ENCODE results near the gene FOXF1.
A peak's percentile ranks its signal among the peaks of the same experiment; 100 is the strongest.

The FOXF1 gene

DNA sequence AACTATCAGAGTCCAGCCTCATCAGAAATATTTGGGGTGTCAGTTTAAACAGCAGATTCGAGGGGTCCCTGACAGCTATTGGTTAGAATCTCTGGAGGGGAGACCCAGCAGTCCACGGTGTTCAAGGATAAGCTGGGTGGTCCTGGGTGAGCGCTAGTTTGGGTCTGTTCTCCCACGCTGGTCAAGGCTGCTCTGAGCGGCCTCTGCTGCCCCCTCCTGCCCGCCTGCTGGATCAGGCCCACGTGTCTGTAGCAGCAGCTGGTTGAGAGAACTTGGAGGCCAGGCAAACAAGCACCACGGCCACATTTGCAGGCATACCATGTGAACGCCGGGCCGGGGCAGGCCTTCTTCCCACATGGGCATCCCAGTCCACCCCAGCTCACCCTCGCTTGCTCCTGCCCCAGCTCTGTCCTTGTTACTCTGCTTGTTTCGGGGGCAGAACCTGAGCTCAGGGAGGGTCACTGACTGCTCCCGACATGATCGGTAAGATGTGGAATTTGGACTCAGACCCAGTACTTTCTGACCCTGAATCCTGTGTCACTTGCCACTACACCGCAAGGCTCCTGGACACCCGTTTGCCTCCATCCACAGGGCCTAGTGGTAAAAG lies 7.4 kb downstream of the FOXF1 start:
- DNase-seq (ENCODE audit: low read depth), result no peak

DNA sequence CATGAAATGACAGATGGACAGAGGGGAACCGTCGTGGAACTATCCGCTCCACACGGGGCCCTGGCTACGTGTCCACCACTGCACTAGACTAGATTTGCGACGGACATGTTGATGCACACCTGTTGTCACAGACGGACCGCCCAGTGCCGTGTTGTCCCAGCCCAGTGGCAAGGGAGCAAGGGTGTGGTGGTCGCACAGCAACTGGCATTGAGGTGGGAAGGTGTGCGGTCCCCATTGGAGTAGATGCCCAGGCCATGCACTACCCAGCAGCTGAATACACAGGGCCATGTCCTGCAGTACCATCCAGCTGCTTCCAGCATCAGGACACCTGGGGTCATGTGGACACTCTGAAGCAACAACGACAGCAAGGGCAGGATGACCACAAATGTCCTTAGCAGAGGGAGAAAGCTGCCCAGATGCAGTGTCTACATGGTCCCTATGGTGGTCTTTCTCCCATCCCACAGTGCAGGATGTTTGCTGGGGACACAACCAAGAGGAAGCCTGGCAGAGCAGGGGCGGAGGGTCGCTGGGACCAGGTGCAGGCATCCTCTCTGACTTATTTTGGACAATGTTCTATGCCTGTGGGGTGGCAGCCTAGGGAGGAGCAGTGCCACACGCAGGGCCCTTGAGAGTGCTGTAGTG lies 8.8 kb downstream of the FOXF1 start:
- no peak for DNase-seq (ENCODE audit: low read depth)

DNA sequence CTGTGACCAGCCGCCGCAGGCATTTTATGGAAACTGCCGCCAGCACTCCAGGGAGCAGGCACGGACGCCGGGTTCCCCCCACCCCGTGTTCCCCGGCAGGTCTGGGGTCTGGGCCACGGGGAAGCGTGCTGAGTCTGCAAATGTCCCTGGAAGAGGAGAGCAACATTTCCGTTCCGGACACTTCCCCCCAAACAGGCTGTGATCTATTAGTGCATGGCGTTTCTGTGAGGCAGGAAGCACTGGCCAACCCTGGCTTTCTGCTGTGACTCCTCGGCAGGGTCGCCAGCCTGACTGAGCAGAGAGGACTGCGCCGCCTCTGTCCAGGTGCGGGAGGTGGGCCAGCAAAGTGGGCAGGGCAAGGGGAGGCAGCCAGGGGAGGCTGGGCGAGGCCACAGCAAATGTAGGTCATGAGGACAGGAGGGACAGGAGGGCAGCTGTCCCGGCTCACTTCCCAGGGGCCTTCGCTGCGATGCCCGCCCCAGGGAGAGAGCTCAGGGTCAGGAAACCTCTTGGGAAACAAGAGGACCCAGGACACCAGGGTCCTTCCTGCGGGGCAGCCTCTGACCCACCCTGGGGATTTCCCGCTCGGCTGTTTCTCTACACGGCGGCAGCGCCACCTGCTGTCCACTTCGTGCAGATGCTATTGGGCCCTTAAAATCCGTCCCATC lies 9.5 kb downstream of the FOXF1 start:
- DNase-seq (ENCODE audit: low read depth), result peak; percentile 25

DNA sequence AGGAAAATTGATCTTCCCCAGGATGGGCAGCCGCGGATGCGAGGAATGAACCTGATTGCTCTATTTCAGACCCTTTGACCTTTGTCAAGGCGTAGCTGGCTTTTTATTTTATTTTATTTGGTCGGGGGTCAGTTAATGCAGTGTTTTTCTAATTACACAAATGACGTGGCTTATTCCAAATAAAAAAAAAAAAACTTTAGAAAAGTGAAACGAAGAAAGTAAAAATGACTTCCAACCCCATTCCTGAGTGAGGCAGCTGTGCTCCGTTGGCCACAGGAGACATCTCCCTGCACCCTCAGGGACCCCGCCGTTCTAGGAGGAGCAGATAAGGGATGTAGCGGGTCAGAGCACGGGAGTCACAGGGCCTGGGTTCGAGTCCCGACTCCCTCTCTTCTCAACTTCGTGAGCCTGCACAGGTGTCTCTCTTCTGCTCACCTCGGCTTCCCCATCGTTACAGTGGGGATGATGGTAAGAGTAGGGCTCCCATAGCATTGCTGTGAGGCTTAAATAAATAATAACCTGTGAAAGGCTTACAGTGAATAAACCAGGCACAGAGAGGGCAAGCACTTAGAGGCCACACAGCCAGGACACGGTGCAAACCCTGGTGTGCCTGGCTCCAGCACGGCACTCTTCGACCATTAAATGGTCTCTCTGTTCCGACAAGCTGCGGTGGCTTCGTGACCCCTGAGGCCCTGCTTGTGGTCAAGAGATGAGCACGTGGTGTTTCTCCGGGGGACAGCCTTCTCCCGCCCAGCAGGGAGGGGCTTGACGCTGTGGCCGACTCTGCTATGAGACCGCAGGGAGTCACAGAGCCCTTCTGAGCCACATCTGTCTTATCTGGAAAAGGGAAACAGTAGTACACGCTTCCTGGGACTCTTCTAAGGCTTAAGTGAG lies 10.2 kb downstream of the FOXF1 start:
- DNase-seq (ENCODE audit: low read depth), result no peak

DNA sequence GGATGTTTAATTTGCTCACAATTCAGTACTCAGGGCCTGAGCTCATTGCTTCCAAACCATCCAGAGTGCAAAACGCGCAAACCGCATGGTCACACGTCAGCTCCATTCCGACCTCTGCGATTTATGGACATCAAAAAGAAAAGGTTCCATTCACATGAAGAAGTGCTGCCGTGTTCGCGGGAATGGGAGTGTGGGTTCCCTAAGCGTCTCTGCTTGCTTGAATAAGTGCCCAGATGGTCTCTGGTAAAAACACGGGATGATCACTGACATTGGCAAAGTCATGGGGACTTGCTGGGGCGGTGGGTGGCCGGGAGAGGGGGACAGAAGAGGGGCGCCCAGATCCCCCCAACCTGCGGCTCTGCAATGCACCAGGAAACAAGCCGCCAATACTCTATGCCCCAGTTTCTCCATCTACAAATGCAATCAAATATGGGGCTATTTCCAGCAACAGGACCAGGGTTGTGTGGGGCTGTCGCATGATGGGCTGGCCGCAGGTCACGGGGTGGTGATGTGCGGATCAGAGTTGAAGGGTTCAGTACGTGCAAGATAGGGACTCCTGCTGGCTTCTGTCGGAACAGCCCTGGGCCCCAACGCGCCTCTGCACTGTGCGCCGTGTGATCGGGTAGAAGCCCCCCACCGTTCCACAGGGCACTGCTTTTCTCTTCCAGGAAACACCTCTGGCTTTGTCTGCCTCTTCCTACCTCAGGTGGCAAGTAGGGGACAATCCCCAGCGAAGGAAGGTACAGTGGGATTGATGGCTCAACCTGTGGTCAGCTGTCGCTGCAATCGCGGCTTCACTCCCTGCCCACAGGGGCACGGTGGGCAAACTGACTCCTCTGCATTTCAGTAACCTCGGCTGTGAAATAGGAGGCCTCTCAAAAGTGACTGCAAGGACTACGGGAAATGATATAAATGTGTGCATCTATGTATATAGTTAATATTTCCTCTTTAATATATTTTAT lies 11.2 kb downstream of the FOXF1 start:
- DNase-seq (ENCODE audit: low read depth), result no peak

DNA sequence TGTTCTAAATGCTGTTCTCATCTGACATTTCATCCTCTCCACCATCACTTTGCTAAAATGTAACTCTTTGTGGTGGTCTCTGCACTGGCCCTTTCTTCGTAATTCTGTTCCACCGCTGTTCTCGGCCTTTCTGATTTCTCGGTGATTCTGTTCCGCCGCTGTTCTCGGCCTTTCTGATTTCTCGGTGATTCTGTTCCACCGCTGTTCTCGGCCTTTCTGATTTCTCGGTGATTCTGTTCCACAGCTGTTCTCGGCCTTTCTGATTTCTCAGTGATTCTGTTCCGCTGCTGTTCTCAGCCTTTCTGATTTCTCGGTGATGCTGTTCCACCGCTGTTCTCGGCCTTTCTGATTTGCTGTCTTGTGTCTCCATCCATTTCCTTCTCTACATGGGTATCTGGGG lies 12.3 kb downstream of the FOXF1 start:
- DNase-seq (ENCODE audit: low read depth), result no peak

DNA sequence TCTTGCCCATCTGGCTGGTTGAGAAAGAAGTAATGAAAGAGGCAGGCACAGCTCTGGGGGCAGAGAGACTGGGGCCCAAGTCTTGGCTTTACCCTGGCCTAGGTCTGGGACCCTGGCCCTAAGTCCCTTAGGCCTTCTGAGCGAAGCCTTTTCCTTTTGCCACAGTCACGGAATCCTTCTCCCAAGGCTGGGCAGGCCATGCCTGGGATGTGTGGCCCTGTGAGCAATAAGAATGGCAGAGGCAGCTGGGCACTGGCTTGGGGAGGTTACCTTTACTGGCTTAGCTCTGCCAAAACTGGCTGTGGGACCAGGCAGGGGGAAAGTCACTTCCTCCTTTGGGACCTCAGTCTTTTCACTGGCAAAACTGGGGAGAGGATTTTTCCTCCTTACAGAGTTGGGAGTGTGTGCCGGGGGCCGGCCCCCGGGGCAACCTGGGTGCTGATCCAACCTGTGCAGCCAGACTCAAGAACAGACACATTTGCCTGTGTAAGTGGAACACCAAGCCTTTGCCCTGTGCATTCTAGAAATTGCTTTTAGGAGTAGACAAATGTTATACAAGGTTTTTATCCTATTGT lies 12.9 kb downstream of the FOXF1 start:
- no peak for DNase-seq (ENCODE audit: low read depth)

DNA sequence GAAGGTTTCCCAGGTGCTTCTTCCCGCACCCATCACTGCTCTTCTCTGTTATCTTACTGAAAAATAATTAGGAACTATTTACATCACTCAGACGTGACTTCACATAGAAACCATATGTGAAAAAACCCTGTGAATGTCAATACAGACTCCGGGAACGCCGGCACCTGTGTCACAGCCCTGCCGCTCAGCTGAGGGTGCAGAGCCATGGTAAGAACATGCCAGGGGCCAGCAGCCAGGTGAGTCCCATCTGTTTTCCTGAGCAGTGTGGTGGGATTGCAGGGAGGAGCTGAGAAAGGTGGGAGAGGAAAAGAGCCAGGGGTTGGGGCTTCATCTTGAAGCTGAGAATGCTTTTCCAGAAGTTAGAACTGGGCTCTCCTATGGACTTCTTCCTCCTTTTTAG lies 13.7 kb downstream of the FOXF1 start:
- no peak for DNase-seq (ENCODE audit: low read depth)

DNA sequence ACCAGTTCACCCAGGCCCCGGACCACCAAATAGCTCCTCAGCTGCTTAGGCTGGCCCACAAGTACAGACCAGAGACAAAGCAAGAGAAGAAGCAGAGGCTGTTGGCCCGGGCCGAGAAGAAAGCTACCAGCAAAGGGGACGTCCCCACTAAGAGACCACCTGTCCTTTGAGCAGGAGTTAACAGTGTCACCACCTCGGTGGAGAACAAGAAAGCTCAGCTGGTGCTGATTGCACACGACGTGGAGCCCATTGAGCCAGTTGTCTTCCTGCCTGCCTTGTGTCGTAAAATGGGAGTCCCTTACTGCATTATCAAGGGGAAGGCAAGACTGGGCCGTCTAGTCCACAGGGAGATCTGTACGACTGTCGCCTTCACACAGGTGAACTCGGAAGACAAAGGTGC lies 15.4 kb downstream of the FOXF1 start:
- no peak for DNase-seq (ENCODE audit: low read depth)

DNA sequence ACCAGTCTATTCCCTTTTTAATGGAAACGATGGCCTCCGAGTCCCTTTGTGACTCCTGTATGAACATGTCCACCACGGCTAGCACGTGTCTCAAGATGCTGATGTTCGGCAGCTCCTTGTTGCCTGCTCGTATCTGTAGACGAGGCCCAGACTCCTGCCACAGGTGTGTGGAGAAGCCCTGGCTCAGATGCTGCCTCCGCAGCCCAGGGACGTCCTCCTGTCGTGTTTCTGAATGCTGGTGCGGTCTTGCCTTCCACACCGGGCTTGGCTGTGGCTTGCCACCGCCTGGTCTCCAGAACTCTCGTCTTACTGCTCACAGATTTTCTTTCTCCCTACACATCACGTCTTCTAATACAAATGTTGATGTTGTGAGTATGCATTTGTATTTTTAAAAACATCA lies 17.0 kb downstream of the FOXF1 start:
- no peak for DNase-seq (ENCODE audit: low read depth)

DNA sequence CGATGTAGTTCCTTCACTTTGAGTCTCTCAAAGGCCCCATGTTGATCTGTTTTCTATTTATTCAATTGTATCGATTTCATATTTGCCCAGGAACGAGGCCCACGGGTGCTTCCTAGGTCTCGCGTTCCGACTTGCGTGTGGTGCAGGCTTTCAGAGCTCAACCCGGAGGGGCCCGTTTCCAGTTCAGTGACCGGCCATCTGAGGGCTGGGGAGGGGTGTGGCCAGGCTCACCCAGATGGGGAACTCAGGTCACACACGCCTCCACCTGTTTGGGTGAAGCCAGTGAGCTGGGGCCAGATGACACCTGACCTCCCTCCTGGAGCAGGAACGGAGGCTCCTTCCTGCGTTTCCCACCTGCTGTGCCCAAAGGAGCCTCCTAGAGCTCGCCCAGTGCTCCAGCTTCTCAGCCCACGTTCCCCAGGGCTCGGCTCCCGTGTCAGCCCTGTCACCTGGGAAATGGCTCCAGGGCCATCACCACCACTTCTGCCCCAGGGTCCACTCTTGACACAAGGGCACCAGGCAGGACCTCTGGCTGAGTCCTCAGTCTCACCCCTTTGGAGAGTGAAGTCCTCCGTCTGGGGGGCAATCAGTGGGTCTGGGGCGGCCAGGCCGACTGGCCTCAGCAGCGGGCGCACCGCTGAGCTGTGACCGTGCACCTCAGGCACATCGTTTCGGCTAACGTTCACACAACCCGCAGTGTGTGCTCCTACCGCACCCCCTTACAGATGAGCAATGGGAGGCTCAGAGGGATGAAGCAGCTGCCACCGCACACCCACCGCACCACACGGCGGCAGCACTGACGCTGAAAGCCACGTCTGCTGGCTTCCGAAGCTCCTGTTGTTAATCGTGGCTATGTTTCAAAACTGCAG lies 18.0 kb downstream of the FOXF1 start:
- DNase-seq (ENCODE audit: low read depth), result no peak

DNA sequence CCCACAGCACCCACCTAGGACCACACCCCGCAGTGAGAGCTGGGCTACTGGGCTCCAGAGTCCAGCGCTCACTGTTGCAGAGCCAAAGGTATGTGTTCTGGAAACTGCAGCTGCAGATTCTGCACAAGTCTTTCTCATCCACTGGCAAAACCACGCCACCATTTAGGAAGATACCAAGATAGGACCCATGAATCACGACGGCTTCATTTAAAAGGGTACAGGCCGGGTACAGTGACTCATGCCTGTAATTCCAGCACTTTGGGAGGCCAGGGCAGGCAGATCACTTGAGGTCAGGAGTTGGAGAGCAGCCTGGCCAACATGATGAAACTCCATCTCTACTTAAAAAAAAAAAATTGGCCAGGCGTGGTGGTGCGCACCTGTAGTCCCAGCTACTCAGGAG lies 18.8 kb downstream of the FOXF1 start:
- DNase-seq (ENCODE audit: low read depth), result no peak

DNA sequence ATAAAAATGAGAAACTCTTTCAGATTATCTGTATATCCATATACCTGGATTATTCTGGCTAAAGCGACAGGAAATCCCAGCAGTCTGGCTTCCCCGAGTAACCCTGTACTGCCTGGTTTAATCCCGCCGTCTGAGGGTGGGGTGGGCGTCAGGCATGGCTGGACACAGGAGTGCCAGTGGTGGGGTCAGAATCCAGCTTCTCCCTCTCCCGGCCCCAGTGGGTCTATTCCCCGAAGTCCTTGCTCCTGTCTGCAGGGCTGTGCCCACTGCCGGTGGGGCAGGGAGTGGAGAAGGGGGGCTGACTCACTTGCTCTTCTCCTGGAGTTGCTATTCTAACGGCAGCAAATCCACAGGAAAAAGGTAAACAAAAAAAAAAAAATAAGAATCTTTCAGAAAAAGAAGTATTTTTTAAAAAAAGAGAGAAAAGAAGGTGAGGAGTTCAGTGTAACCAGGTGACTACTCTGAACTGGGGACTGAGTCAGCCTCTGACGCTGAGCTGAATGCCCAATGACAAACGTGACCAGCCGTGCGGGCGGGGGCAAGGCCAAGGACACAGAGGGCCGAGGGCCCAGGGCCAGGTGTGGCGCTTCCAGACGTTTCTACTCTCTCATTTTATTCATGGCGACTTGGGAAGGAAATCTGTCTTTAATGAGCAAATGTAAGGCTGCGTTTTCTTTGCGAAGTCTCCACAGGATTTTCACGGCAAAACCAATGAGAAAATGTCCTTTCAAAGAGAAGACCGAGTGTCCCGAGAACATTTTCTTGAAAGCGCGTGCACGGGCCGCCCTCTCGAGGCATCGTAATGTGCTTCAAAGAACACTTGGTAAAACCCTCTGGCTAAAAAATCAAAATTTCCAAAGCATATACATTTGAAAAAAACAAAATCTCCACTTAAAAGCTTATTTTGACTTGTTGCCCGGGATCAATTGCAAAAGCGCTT lies 20.2 kb downstream of the FOXF1 start:
- DNase-seq (ENCODE audit: low read depth), result no peak

DNA sequence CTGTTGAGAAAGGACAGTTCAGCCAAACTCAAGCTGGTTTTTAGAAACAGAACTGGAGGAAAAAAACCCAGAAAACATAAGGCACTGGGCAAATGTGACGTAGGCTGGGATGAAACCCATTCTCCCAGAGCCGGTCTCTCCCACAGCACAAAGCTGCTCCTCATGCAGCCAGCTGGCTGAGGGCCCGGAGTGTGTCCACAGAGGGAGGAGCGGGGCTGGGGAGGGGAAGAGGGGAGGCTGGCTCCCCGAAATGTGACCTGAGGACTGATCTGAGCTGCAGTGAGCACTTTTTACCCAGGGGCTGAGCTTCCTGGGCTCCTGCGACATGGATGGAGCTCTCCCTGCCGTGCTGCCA lies 20.8 kb downstream of the FOXF1 start:
- DNase-seq (ENCODE audit: low read depth), result no peak

DNA sequence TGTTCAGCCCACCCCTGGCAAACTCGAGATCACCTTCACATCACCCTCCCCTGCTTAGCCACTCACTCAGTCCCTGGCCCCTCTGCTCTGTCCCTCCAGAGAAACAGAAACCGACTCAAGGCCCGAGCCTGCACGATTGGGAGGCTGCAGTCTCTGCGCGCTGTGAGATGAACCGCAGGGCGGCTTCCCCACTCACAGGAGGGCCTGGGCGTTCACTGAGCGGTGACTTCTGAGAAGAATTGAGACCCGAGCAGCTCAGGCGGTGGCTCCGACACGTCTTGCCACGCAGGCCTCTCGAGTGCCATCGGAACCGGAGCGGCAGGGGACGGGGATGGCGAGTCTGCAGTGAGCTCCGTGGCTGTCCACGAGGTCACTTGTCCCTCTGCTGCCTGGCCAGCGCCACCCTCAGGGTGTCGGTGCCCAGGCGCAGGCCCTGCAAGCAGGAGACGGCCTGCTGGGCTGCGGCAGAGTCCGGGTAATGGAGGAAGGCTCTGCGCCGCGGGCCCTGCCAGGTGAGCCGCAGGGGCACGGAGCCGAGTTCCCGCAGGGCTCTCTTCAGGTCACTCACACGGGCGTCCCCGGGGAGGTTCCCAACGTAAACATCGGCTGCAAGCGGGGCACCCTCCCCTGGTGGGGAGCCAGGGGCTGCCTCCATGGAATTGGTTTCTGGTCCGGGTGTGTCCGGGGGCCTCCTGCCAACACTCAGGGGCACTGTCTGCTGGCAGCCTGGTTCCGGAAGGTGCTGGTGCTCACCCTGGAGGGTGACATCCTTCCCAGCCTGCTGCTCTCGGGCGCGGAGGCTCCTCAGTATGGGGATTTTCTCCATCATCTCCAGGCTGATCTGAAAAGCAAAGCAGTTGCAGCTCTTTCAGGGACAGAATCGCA lies 21.6 kb downstream of the FOXF1 start:
- no peak for DNase-seq (ENCODE audit: low read depth)

DNA sequence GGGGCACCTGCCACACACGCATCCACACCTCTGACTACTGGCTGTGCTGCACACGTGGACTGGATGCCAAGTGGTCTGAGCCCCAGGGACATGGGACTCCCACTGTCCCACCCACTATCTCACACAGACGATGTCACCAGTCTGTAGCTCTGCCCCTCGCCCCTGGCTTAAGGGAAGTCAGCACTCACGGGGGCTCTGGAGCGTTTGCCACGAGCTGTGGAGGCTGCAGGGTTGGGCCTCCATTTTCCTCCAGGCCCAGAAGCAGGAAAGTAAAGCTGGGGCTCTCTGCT lies 22.1 kb downstream of the FOXF1 start:
- DNase-seq (ENCODE audit: low read depth), result no peak

DNA sequence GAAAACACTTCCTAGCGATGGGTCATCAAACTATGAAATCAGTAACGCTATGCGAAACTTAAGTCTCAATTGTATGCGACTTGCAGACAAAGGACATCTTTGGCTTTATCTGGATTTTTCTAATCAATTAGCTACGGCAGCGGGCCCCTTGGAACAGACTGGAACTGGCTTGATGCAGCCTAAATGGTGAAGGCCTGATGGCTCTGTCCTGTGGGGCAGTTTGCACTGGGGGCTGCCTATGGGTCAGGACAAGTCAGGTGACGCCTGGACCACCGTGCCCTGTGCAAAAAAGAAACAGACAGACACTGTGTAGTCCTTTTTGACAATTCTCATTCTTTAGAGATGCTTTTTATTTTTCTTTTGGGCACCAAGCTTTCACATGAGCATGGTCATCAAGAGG lies 22.7 kb downstream of the FOXF1 start:
- DNase-seq (ENCODE audit: low read depth), result no peak

DNA sequence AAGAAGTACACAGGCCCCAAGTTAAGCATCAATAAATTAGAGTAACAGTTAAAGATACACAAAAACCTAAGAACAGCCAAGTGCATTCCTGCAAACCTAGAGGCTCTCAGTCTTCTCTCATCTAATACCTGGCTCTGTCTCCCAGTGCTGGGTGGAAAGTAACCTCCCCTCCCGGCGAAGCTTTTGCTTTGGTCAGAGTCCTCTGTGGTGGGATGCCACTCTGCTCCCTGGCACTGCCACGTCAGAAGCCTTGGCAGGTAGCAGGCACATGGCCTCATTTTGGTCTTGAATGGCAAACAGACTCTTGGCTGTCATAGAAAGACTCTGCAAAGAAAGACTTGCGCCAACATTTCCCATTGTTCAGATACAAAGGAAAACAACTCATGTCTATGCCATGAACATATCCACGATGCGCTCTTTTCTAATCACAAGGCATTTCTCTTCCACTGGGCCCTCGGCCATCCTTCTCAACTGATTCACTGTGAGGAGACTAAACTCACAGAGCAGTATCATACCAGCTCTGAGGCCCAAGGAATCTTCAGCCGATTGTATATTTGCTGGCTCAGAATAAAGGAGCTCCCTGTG lies 23.5 kb downstream of the FOXF1 start:
- DNase-seq (ENCODE audit: low read depth), result no peak
